Activated T-cell treated with anti-CD3 and anti-CD28 coated beads for 48 hours (primary cell): ENCODE data around the gene CYSLTR2.

Source experiments
- DNase-seq: peaks from one replicate; pipeline ENCODE4 v3.0.0-alpha.2; 2020; ENCODE audit warnings: low read depth

The CYSLTR2 gene

GRCh38 chr13:48741377-48741776 is 87.6 kb downstream of the CYSLTR2 start:
- DNase-seq: no peak

- DNase-seq: no peak
Measured at GRCh38 chr13:48746821-48747220, 93.1 kb downstream of the CYSLTR2 start.

- no peak for DNase-seq
Measured at GRCh38 chr13:48748681-48749080, 95.0 kb downstream of the CYSLTR2 start.

- DNase-seq: no peak
Measured at GRCh38 chr13:48749144-48749543, 95.4 kb downstream of the CYSLTR2 start.

GRCh38 chr13:48749699-48750473 is 96.2 kb downstream of the CYSLTR2 start:
- DNase-seq: peak; percentile 77

GRCh38 chr13:48750588-48751383 is 97.1 kb downstream of the CYSLTR2 start:
- DNase-seq: no peak

- DNase-seq: no peak
Measured at GRCh38 chr13:48760626-48761025, 106.9 kb downstream of the CYSLTR2 start.
